HepG2 (cell line): ENCODE data around the gene TOP2A. TPM values are rescaled to one million over a fixed set of nuclear protein-coding genes. Genes with fewer than 3 reads are reported as not detected.

Experiments
- EHMT2 ChIP-seq: fragments of 200-600 bp; sonication (generic); IDR thresholded peaks from 2 replicates; pipeline ENCODE4 v1.7.0; 2017; ENCODE audit warnings: antibody characterized with exemption, low read depth, low read length, borderline replicate concordance
- FOXA1 ChIP-seq, 2 experiments: fragments of 450-650 bp in 1 of 2; sonication (generic) in 1 of 2; formaldehyde crosslinking in 1 of 2; IDR thresholded peaks; 2 replicates each; pipeline versions ENCODE4 v1.4.0 to v1.6.1; 2016 to 2020; ENCODE audit warnings: missing genetic modification reagents in 1 of 2
- ISL2 ChIP-seq: sonication (generic); formaldehyde crosslinking; IDR thresholded peaks from 2 replicates; pipeline ENCODE4 v1.5.0; 2020; ENCODE audit warnings: missing genetic modification reagents
- KDM4B ChIP-seq: sonication (generic); formaldehyde crosslinking; IDR thresholded peaks from 2 replicates; pipeline ENCODE4 v1.4.0; 2020; ENCODE audit warnings: missing genetic modification reagents
- NFE2L2 ChIP-seq: fragments of 150-350 bp; IDR thresholded peaks from 2 replicates; pipeline ENCODE4 v1.6.1; 2014; ENCODE audit warnings: low read length
- NRL ChIP-seq: sonication (generic); formaldehyde crosslinking; IDR thresholded peaks from 2 replicates; pipeline ENCODE4 v1.5.0; 2020; ENCODE audit warnings: missing genetic modification reagents, mild to moderate bottlenecking, moderate library complexity, borderline replicate concordance
- RXRA ChIP-seq: sonication (generic); formaldehyde crosslinking; IDR thresholded peaks from 2 replicates; pipeline ENCODE4 v1.5.1; 2020; ENCODE audit warnings: missing genetic modification reagents
- SKIL ChIP-seq: sonication (generic); formaldehyde crosslinking; IDR thresholded peaks from 2 replicates; pipeline ENCODE4 v1.8.0; 2022; ENCODE audit warnings: missing genetic modification reagents, mild to moderate bottlenecking, moderate library complexity, borderline replicate concordance
- TEF ChIP-seq: sonication (generic); formaldehyde crosslinking; IDR thresholded peaks from 2 replicates; pipeline ENCODE4 v1.5.0; 2020; ENCODE audit warnings: missing genetic modification reagents
- TFDP2 ChIP-seq: sonication (generic); formaldehyde crosslinking; IDR thresholded peaks from 2 replicates; pipeline ENCODE4 v1.4.0; 2020; ENCODE audit warnings: missing genetic modification reagents
- ZFP1 ChIP-seq: IDR thresholded peaks from 2 replicates; pipeline ENCODE4 v1.6.1; 2016
- ZNF282 ChIP-seq: fragments of 450-650 bp; IDR thresholded peaks from 2 replicates; pipeline ENCODE4 v1.6.1; 2018; ENCODE audit not compliant: partially characterized antibody
- ZNF362 ChIP-seq: sonication (generic); formaldehyde crosslinking; IDR thresholded peaks from 2 replicates; pipeline ENCODE4 v1.4.0; 2020; ENCODE audit warnings: missing genetic modification reagents, mild to moderate bottlenecking, borderline replicate concordance
- polyA plus RNA-seq, 8 experiments: library from polyadenylated mRNA; depleted of rRNA in 3 of 8; stranded (reverse) in 7 of 8; unstranded in 1 of 8; fragments of >200 nt; fragmentation: Illumina TruSeq in 4 of 8; extraction: Trizol in 4 of 8; gene quantifications; 2 replicates each; pipeline versions ENCODE4 v1.2.1 to v1.2.3, GENCODE V29; 2011 to 2016; ENCODE audit warnings: low read depth in 4 of 8, missing spikeins in 1 of 8, mixed read lengths in 1 of 8; ENCODE audit not compliant: insufficient read depth in 1 of 8
- total RNA-seq, 5 experiments: library from RNA; depleted of rRNA; stranded (reverse); fragments of >200 nt; fragmentation: Illumina TruSeq; extraction: Trizol; gene quantifications; 2 replicates each; pipeline ENCODE4 v1.2.3, GENCODE V29; 2016; ENCODE audit warnings: low read depth in 1 of 5
- TF ChIP-seq, protein P1 (sequence below): sonication (generic); formaldehyde crosslinking; IDR thresholded peaks from 2 replicates; pipeline ENCODE4 v1.4.0; 2020; ENCODE audit warnings: missing genetic modification reagents
- TF ChIP-seq, protein P2 (sequence below): sonication (generic); formaldehyde crosslinking; IDR thresholded peaks from 2 replicates; pipeline ENCODE4 v1.4.0; 2020; ENCODE audit warnings: missing genetic modification reagents, borderline replicate concordance

The TOP2A gene
- total and polyA plus RNA-seq, 2 of the 13 experiments (the other 11 are each of a cell fraction or from before 2014, with no cell fraction given): 108 to 327 TPM

DNA sequence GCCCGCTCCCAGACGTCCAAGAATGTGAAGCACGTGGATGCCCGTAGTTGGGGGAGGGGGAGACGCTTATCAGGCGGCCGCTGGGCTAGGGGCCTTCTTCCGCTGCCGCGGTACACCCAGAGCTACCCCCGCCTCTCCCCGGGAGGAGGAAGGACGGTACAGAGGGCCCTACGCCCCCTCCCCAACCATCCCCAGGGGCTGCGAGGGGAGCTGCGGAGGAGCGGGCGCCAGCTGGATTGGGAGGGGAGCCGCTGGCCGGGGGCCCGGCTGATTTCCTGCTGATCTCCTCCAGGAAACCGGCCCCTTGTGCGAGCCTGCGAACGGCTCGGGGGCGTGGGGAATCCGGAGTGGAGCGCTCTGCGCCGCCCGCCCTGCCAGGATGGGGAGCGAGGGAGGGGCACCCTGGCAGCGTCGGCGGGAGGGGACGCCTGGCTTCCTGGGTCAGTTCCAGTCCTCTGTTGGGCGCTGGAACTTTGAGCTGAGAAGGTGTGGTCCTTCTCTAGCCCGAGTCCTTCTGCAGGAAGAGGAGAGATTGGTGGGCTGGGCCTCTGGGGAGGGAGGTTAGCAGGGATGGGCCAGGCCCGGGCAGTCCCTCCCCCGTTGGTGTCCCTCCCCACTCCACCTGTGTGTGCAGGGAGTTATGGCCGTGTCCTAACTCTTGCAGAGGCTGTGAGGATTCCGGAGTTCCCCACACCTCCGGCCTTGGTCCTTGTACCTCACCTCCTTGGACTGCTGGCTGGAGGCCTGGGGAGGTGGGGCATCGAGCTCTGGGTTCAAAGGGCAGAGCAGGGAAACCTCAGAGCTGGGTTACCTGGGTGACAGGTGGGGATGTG lies 72.3 kb downstream of the TOP2A start (continued):
- peak; percentile 66; the same call in 1 of the 2 replicates for TF ChIP-seq NRL
- TF ChIP-seq TEF (CRISPR knock-in tag): no peak
- no peak; the same call in none of the 2 replicates for TF ChIP-seq RXRA (CRISPR knock-in tag)
- TF ChIP-seq ZFP1 (CRISPR knock-in tag): no peak
- peak; percentile 92 for TF ChIP-seq SKIL (CRISPR knock-in tag)
- TF ChIP-seq EHMT2: no peak
- TF ChIP-seq, protein P1, sequence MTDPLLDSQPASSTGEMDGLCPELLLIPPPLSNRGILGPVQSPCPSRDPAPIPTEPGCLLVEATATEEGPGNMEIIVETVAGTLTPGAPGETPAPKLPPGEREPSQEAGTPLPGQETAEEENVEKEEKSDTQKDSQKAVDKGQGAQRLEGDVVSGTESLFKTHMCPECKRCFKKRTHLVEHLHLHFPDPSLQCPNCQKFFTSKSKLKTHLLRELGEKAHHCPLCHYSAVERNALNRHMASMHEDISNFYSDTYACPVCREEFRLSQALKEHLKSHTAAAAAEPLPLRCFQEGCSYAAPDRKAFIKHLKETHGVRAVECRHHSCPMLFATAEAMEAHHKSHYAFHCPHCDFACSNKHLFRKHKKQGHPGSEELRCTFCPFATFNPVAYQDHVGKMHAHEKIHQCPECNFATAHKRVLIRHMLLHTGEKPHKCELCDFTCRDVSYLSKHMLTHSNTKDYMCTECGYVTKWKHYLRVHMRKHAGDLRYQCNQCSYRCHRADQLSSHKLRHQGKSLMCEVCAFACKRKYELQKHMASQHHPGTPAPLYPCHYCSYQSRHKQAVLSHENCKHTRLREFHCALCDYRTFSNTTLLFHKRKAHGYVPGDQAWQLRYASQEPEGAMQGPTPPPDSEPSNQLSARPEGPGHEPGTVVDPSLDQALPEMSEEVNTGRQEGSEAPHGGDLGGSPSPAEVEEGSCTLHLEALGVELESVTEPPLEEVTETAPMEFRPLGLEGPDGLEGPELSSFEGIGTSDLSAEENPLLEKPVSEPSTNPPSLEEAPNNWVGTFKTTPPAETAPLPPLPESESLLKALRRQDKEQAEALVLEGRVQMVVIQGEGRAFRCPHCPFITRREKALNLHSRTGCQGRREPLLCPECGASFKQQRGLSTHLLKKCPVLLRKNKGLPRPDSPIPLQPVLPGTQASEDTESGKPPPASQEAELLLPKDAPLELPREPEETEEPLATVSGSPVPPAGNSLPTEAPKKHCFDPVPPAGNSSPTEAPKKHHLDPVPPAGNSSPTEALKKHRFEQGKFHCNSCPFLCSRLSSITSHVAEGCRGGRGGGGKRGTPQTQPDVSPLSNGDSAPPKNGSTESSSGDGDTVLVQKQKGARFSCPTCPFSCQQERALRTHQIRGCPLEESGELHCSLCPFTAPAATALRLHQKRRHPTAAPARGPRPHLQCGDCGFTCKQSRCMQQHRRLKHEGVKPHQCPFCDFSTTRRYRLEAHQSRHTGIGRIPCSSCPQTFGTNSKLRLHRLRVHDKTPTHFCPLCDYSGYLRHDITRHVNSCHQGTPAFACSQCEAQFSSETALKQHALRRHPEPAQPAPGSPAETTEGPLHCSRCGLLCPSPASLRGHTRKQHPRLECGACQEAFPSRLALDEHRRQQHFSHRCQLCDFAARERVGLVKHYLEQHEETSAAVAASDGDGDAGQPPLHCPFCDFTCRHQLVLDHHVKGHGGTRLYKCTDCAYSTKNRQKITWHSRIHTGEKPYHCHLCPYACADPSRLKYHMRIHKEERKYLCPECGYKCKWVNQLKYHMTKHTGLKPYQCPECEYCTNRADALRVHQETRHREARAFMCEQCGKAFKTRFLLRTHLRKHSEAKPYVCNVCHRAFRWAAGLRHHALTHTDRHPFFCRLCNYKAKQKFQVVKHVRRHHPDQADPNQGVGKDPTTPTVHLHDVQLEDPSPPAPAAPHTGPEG (CRISPR knock-in tag): peak; percentile 65; the same call in 1 of the 2 replicates
- TF ChIP-seq ZNF282: no peak
- TF ChIP-seq NFE2L2: no peak
- TF ChIP-seq TFDP2 (CRISPR knock-in tag): peak; percentile 55; the same call in 1 of the 2 replicates
- no peak for TF ChIP-seq KDM4B (CRISPR knock-in tag)
- TF ChIP-seq ZNF362: peak; percentile 20; the same call in 1 of the 2 replicates
- no peak for TF ChIP-seq FOXA1 (IDR thresholded peaks at IDR 0.05)
- TF ChIP-seq FOXA1 (CRISPR knock-in tag; IDR thresholded peaks at IDR 0.05): 0 out of 2 replicates have a peak, but pooled peaks have one; percentile 1
- TF ChIP-seq, protein P2, sequence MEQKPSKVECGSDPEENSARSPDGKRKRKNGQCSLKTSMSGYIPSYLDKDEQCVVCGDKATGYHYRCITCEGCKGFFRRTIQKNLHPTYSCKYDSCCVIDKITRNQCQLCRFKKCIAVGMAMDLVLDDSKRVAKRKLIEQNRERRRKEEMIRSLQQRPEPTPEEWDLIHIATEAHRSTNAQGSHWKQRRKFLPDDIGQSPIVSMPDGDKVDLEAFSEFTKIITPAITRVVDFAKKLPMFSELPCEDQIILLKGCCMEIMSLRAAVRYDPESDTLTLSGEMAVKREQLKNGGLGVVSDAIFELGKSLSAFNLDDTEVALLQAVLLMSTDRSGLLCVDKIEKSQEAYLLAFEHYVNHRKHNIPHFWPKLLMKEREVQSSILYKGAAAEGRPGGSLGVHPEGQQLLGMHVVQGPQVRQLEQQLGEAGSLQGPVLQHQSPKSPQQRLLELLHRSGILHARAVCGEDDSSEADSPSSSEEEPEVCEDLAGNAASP: peak; percentile 30
- peak; percentile 52; the same call in 1 of the 2 replicates for TF ChIP-seq ISL2 (CRISPR knock-in tag)
